Camera-type eye (tissue), 1 donor: ENCODE measurements around the gene AHCY. TPM values are rescaled to one million over a fixed set of nuclear protein-coding genes. Genes with fewer than 3 reads are reported as not detected.

Experiments
- total RNA-seq: library from RNA; depleted of rRNA; stranded (reverse); fragments of >200 nt; gene quantifications from one replicate; pipeline ENCODE4 v1.2.3, GENCODE V29; 2014

AHCY gene
- 69.5 TPM for total RNA-seq

GRCh38 chr20:34302723-34303533 lies at the start of gene AHCY:
Gene AHCY, minus strand, starts transcription at chr20:34303355. Its CDS starts 85 bp downstream, at chr20:34303270.

GRCh38 chr20:34240693-34241615 lies 62.2 kb downstream of the AHCY start, which contains the start of gene ASIP:
Gene ASIP, plus strand, starts transcription at chr20:34241423. Its CDS starts 18,952 bp downstream, at chr20:34260375.

Other genes with a start within 250 kb of the AHCY start
- gene EIF2S2, start 191.1 kb downstream of the AHCY start, total RNA-seq: 45.2 TPM
- gene ASIP, start 61.9 kb downstream of the AHCY start, total RNA-seq: 1.9 TPM
- gene ITCH, start 59.9 kb upstream of the AHCY start, total RNA-seq: 97.3 TPM
- gene DYNLRB1, start 213.1 kb upstream of the AHCY start, total RNA-seq: 43.7 TPM